Measurements from ENCODE around the gene PARD3. TPM values are rescaled to one million over a fixed set of nuclear protein-coding genes. Genes with fewer than 3 reads are reported as not detected.

The PARD3 gene
- total RNA-seq, 4 donors from 2014 or later, result 98.9 to 122 (median 105) TPM

- H3K27ac ChIP-seq (replicated peaks in 1 of 4), result no peak overlapping the region
These were observed 503.4 kb downstream of the PARD3 start for GRCh38 chr10:34311679-34312078.

DNA sequence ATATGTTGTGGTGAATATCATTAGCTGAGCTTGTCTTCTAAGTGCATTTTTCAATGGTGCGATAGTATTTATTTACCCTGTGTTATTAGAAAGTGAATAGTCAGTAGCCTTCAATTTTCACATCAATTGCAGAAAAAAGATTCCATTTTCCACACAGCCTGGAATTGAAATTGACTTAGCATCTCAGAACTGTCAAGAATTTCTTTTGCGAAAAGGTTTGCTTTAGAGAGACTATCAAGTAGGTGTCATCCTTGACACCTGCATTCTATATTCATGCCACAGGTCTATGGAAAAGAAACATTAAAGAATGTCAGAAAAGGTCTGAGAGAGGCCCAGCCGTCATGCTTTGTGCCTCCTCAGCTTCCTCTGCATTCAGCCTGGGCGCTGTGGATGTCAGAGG lies 504.9 kb downstream of the PARD3 start:
- H3K27ac ChIP-seq (replicated peaks in 1 of 4), result no peak overlapping the region
- H3K36me3 ChIP-seq, result peaks cover 0 to 3% (median 0%) of the 10 kb centered on the region in 4 donors
- peaks cover 0 to 5% (median 0%) of the 10 kb centered on the region in 4 donors for H3K4me1 ChIP-seq
- no peaks in the 10 kb centered on the region for H3K9me3 ChIP-seq
- no peak for TF ChIP-seq CTCF (IDR thresholded peaks at IDR 0.05)
- intact Hi-C loops (cut with DNase I), result no loop called here
- no peak for DNase-seq (ENCODE audit: extremely low spot score)
- WGBS, result 97% methylated on average over 4 of the region's 4 CpGs
- H3K4me3 ChIP-seq, result no peak overlapping the region
- no peaks in the 10 kb centered on the region for H3K27me3 ChIP-seq

More at GRCh38 chr10:34311679-34312078, 503.4 kb downstream of the PARD3 start:
- WGBS, result 92% methylated on average over 3 of the region's 3 CpGs
- no peak for DNase-seq (ENCODE audit: extremely low spot score)
- Histone ChIP-seq H3K27me3 (no peaks in the 10 kb centered on the region), H3K4me1 (peaks cover 0 to 5% (median 0%) of the 10 kb centered on the region in 4 donors), H3K9me3 (no peaks in the 10 kb centered on the region), H3K4me3 (no peak overlapping the region), H3K36me3 (peaks cover 0 to 7% (median 0%) of the 10 kb centered on the region in 4 donors)
- TF ChIP-seq POLR2AphosphoS5 (IDR thresholded peaks at IDR 0.05) (no peak), EP300 (IDR thresholded peaks at IDR 0.05) (no peak), CTCF (IDR thresholded peaks at IDR 0.05) (no peak), POLR2A (IDR thresholded peaks at IDR 0.05; ENCODE audit: low read depth) (no peak)
- intact Hi-C loops (cut with DNase I), result no loop called here

- Histone ChIP-seq H3K27me3 (no peaks in the 10 kb centered on the region), H3K9me3 (no peaks in the 10 kb centered on the region), H3K4me1 (no peaks in the 10 kb centered on the region), H3K36me3 (no peaks in the 10 kb centered on the region), H3K4me3 (no peak overlapping the region), H3K27ac (replicated peaks in 1 of 4) (no peak overlapping the region)
- TF ChIP-seq EP300 (IDR thresholded peaks at IDR 0.05), result no peak
- no peak for DNase-seq (ENCODE audit: extremely low spot score)
- intact Hi-C loops (cut with DNase I), result no loop called here
- WGBS, result 85% methylated on average over 6 of the region's 6 CpGs
These were observed 509.9 kb downstream of the PARD3 start for GRCh38 chr10:34305189-34305588.

DNA sequence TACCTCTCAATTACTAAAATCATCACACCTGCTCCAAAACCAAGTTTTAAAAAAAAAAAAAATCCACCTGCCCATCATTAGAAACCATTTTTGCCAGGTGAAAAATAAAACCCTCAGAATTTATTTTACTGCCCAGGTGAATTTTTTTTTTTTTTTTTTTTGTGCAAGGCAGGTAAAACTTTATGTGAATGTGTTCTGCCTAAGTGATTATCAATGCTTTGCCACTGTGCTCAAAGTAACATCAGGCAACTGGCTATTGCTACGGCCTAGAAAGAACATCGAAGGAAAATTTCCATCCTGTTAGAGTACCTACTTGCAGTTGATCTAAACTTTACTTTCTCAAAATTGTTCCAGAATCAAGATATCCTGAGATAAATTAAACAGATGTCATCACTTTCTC lies 512.1 kb downstream of the PARD3 start:
- no peak for TF ChIP-seq POLR2AphosphoS5 (IDR thresholded peaks at IDR 0.05)
- no peak for TF ChIP-seq CTCF (IDR thresholded peaks at IDR 0.05)
- no peak for TF ChIP-seq EP300 (IDR thresholded peaks at IDR 0.05)
- no peak for TF ChIP-seq POLR2A (IDR thresholded peaks at IDR 0.05; ENCODE audit: low read depth)
- Histone ChIP-seq H3K36me3 (no peaks in the 10 kb centered on the region), H3K27me3 (no peaks in the 10 kb centered on the region), H3K27ac (replicated peaks in 1 of 4) (no peak overlapping the region), H3K4me1 (peaks cover 0 to 6% (median 0%) of the 10 kb centered on the region in 4 donors), H3K9me3 (no peaks in the 10 kb centered on the region), H3K4me3 (no peak overlapping the region)
- intact Hi-C loops (cut with DNase I), result no loop called here
- DNase-seq (ENCODE audit: extremely low spot score), result no peak
- WGBS, result 95% methylated on average over 2 of the region's 2 CpGs

DNA sequence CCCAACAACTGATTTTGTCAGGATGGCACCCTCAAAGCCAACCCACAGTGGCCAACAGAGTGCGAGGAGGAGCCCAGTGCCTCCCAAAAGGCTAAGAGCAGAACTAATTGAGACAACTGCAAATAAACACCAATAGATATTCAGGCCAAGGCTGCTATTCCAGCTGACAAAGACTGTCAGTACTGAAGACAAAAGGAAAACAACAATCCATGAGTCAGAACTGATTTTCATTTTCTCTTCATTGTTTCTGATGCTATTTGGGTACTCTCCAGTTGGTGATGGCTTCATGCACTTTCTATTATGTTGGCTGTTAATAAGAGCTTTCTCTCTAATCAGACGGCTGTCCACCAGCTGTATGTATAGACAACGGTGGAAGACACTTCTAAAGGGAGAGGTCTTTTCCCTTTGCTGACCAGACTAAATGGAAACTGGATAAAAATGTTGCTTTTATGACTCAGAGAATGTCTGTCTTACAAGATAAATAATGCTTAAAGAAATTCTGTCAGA lies 515.9 kb downstream of the PARD3 start:
- no peaks in the 10 kb centered on the region for H3K27me3 ChIP-seq
- 77% methylated on average over 3 of the region's 3 CpGs for WGBS
- no peak for TF ChIP-seq POLR2A (IDR thresholded peaks at IDR 0.05; ENCODE audit: low read depth)
- TF ChIP-seq POLR2AphosphoS5 (IDR thresholded peaks at IDR 0.05), result no peak
- no peak for TF ChIP-seq EP300 (IDR thresholded peaks at IDR 0.05)
- no peak for TF ChIP-seq CTCF (IDR thresholded peaks at IDR 0.05)

More for the DNA sequence above, 515.9 kb downstream of the PARD3 start:
- intact Hi-C loops (cut with DNase I), result no loop called here
- Histone ChIP-seq H3K9me3 (no peaks in the 10 kb centered on the region), H3K27ac (replicated peaks in 1 of 4) (no peak overlapping the region), H3K36me3 (no peaks in the 10 kb centered on the region), H3K4me1 (peaks cover 0 to 6% (median 0%) of the 10 kb centered on the region in 4 donors), H3K4me3 (no peak overlapping the region)
- DNase-seq (ENCODE audit: extremely low spot score), result no peak
